WI38 (cell line): ENCODE data around the gene ZNF726.

ENCODE experiments used
- H3K4me3 ChIP-seq: 2 replicates; pipeline ENCODE4 v1.5.1; 2011; ENCODE audit warnings: low read depth, mild to moderate bottlenecking, control low read depth, low read length
- CTCF ChIP-seq: IDR thresholded peaks from 2 replicates; pipeline ENCODE4 v1.5.1; 2012; ENCODE audit warnings: low read depth, mild to moderate bottlenecking, control low read depth, low read length

ZNF726 gene

GRCh38 chr19:23983406-23983805, 68.7 kb downstream of the ZNF726 start:
- H3K4me3 ChIP-seq = no peak overlapping the region
- no peak for TF ChIP-seq CTCF
